Activated CD4-positive, alpha-beta memory T cell treated with anti-CD3 and anti-CD28 coated beads for 36 hours (primary cell): ENCODE measurements around the gene INSC. TPM values are rescaled to one million over a fixed set of nuclear protein-coding genes. Genes with fewer than 3 reads are reported as not detected.

ENCODE experiments used
- CTCF ChIA-PET: fragments of 350-600 bp; sonication (Branson Sonifier 250); formaldehyde crosslinking; loops from one replicate; lab custom pipeline; 2021; ENCODE audit warnings: antibody characterized with exemption, inconsistent platforms; lab: Charles Lee
- POLR2A ChIA-PET: fragments of 350-600 bp; sonication (Branson Sonifier 250); formaldehyde crosslinking; loops from one replicate; lab custom pipeline; 2021; ENCODE audit warnings: antibody characterized with exemption; lab: Charles Lee
- DNase-seq: peaks from one replicate; pipeline ENCODE4 v3.0.0-alpha.2; 2020
- H3K27ac Mint-ChIP-seq: one replicate; pipeline ENCODE4 v1.8.0; 2021; ENCODE audit warnings: mixed read lengths
- H3K27me3 Mint-ChIP-seq: one replicate; pipeline ENCODE4 v1.8.0; 2021; ENCODE audit warnings: mixed read lengths
- H3K36me3 Mint-ChIP-seq: one replicate; pipeline ENCODE4 v1.8.0; 2021; ENCODE audit warnings: mixed read lengths
- H3K4me1 Mint-ChIP-seq: one replicate; pipeline ENCODE4 v1.8.0; 2021; ENCODE audit warnings: low read depth, mixed read lengths
- H3K4me3 Mint-ChIP-seq: one replicate; pipeline ENCODE4 v1.8.0; 2021; ENCODE audit warnings: mild to moderate bottlenecking, mixed read lengths
- H3K9me3 Mint-ChIP-seq: one replicate; pipeline ENCODE4 v1.8.0; 2021; ENCODE audit warnings: mixed read lengths
- intact Hi-C: fragments of 100-400 bp; cut with micrococcal nuclease; formaldehyde crosslinking; loops from one replicate; pipeline ENCODE4 v1.15.1; 2023
- total RNA-seq, 2 experiments: library from RNA; stranded (reverse); gene quantifications; one replicate each; pipeline ENCODE4 v1.2.3, GENCODE V29; 2021

INSC gene
- total RNA-seq, 2 experiments from 2014 or later: 0.34 to 0.36 TPM

- Mint-ChIP-seq H3K36me3 (no peaks in the 10 kb centered on the region), H3K27me3 (no peaks in the 10 kb centered on the region), H3K4me3 (no peak overlapping the region), H3K4me1 (no peaks in the 10 kb centered on the region), H3K9me3 (no peaks in the 10 kb centered on the region), H3K27ac (no peak overlapping the region)
- ChIA-PET POLR2A (no interaction called here), CTCF (no interaction called here)
- intact Hi-C loops: no loop called here
- no peak for DNase-seq
These were observed 80.1 kb downstream of the INSC start for GRCh38 chr11:15194671-15195415.

- no peak overlapping the region for H3K4me3 Mint-ChIP-seq
- DNase-seq: no peak
- ChIA-PET CTCF (interaction anchor here (2.0 kb wide), 1 partner anchor 95 kb away, joined by 11 read pairs; no protein-coding TSS in a partner anchor), POLR2A (no interaction called here)
- no peaks in the 10 kb centered on the region for H3K9me3 Mint-ChIP-seq
- H3K4me1 Mint-ChIP-seq: no peaks in the 10 kb centered on the region
- intact Hi-C loops: no loop called here
- H3K36me3 Mint-ChIP-seq: no peaks in the 10 kb centered on the region
- H3K27ac Mint-ChIP-seq: no peak overlapping the region
- no peaks in the 10 kb centered on the region for H3K27me3 Mint-ChIP-seq
These were observed 80.9 kb downstream of the INSC start for GRCh38 chr11:15195454-15196200.

GRCh38 chr11:15196704-15197103 is 82.0 kb downstream of the INSC start:
- Mint-ChIP-seq H3K9me3 (no peaks in the 10 kb centered on the region), H3K4me3 (no peak overlapping the region), H3K27me3 (no peaks in the 10 kb centered on the region), H3K4me1 (no peaks in the 10 kb centered on the region), H3K36me3 (no peaks in the 10 kb centered on the region), H3K27ac (no peak overlapping the region)
- intact Hi-C loops: no loop called here
- ChIA-PET POLR2A (no interaction called here), CTCF (interaction anchor here (2.0 kb wide), 1 partner anchor 97 kb away, joined by 11 read pairs; no protein-coding TSS in a partner anchor)
- no peak for DNase-seq

- Mint-ChIP-seq H3K9me3 (no peaks in the 10 kb centered on the region), H3K27ac (no peak overlapping the region), H3K27me3 (no peaks in the 10 kb centered on the region), H3K36me3 (no peaks in the 10 kb centered on the region), H3K4me1 (no peaks in the 10 kb centered on the region), H3K4me3 (no peak overlapping the region)
- ChIA-PET CTCF (interaction anchor here (2.0 kb wide), 1 partner anchor 98 kb away, joined by 11 read pairs; no protein-coding TSS in a partner anchor), POLR2A (no interaction called here)
- intact Hi-C loops: no loop called here
- no peak for DNase-seq
These were observed 83.0 kb downstream of the INSC start for GRCh38 chr11:15197696-15198095.

- no peaks in the 10 kb centered on the region for H3K4me1 Mint-ChIP-seq
- H3K27me3 Mint-ChIP-seq: no peaks in the 10 kb centered on the region
- no peak overlapping the region for H3K4me3 Mint-ChIP-seq
- no peaks in the 10 kb centered on the region for H3K9me3 Mint-ChIP-seq
- intact Hi-C loops: no loop called here
- ChIA-PET POLR2A (no interaction called here), CTCF (no interaction called here)
- no peak for DNase-seq
- no peak overlapping the region for H3K27ac Mint-ChIP-seq
- no peaks in the 10 kb centered on the region for H3K36me3 Mint-ChIP-seq
These were observed 83.6 kb downstream of the INSC start for GRCh38 chr11:15198284-15198683.

GRCh38 chr11:15199693-15200092 is 85.0 kb downstream of the INSC start:
- DNase-seq: no peak
- H3K4me3 Mint-ChIP-seq: no peak overlapping the region
- H3K9me3 Mint-ChIP-seq: no peaks in the 10 kb centered on the region
- CTCF ChIA-PET: interaction anchor here (1.2 to 1.7 kb wide), 2 partner anchors 11 to 16 kb away, joined by 3 to 6 read pairs; no protein-coding TSS in a partner anchor
- H3K36me3 Mint-ChIP-seq: no peaks in the 10 kb centered on the region
- intact Hi-C loops: no loop called here
- H3K4me1 Mint-ChIP-seq: no peaks in the 10 kb centered on the region
- H3K27ac Mint-ChIP-seq: no peak overlapping the region
- POLR2A ChIA-PET: no interaction called here
- H3K27me3 Mint-ChIP-seq: no peaks in the 10 kb centered on the region

- intact Hi-C loops: no loop called here
- H3K27ac Mint-ChIP-seq: no peak overlapping the region
- no peaks in the 10 kb centered on the region for H3K36me3 Mint-ChIP-seq
- ChIA-PET CTCF (interaction anchor here (1.7 kb wide), 1 partner anchor 10 kb away, joined by 6 read pairs; no protein-coding TSS in a partner anchor), POLR2A (no interaction called here)
- no peaks in the 10 kb centered on the region for H3K9me3 Mint-ChIP-seq
- no peaks in the 10 kb centered on the region for H3K27me3 Mint-ChIP-seq
- H3K4me3 Mint-ChIP-seq: no peak overlapping the region
- no peak for DNase-seq
- no peaks in the 10 kb centered on the region for H3K4me1 Mint-ChIP-seq
These were observed 86.0 kb downstream of the INSC start for GRCh38 chr11:15200696-15201095.

GRCh38 chr11:15201586-15201985 is 86.9 kb downstream of the INSC start:
- Mint-ChIP-seq H3K4me3 (no peak overlapping the region), H3K27me3 (no peaks in the 10 kb centered on the region), H3K9me3 (no peaks in the 10 kb centered on the region), H3K36me3 (no peaks in the 10 kb centered on the region), H3K27ac (no peak overlapping the region), H3K4me1 (no peaks in the 10 kb centered on the region)
- DNase-seq: no peak
- CTCF ChIA-PET: interaction anchor here (0.7 kb wide), 1 partner anchor 97 kb away, joined by 5 read pairs; no protein-coding TSS in a partner anchor
- intact Hi-C loops: no loop called here
- POLR2A ChIA-PET: no interaction called here

GRCh38 chr11:15202626-15203025 is 87.9 kb downstream of the INSC start:
- H3K4me1 Mint-ChIP-seq: no peaks in the 10 kb centered on the region
- H3K4me3 Mint-ChIP-seq: no peak overlapping the region
- H3K27ac Mint-ChIP-seq: no peak overlapping the region
- no peaks in the 10 kb centered on the region for H3K9me3 Mint-ChIP-seq
- CTCF ChIA-PET: no interaction called here
- intact Hi-C loops: no loop called here
- no peaks in the 10 kb centered on the region for H3K27me3 Mint-ChIP-seq
- H3K36me3 Mint-ChIP-seq: no peaks in the 10 kb centered on the region
- POLR2A ChIA-PET: no interaction called here
- no peak for DNase-seq

GRCh38 chr11:15204711-15205110 is 90.0 kb downstream of the INSC start:
- no peaks in the 10 kb centered on the region for H3K9me3 Mint-ChIP-seq
- H3K27me3 Mint-ChIP-seq: peaks cover 2% of the 10 kb centered on the region
- no peak for DNase-seq
- ChIA-PET CTCF (no interaction called here), POLR2A (no interaction called here)
- no peak overlapping the region for H3K27ac Mint-ChIP-seq
- no peak overlapping the region for H3K4me3 Mint-ChIP-seq
- H3K36me3 Mint-ChIP-seq: no peaks in the 10 kb centered on the region
- H3K4me1 Mint-ChIP-seq: no peaks in the 10 kb centered on the region
- intact Hi-C loops: no loop called here

GRCh38 chr11:15206791-15207190 is 92.1 kb downstream of the INSC start:
- Mint-ChIP-seq H3K4me3 (no peak overlapping the region), H3K4me1 (no peaks in the 10 kb centered on the region), H3K9me3 (no peaks in the 10 kb centered on the region), H3K27ac (no peak overlapping the region), H3K27me3 (peaks cover 2% of the 10 kb centered on the region), H3K36me3 (no peaks in the 10 kb centered on the region)
- intact Hi-C loops: no loop called here
- CTCF ChIA-PET: interaction anchor here (0.7 to 7.3 kb wide), 8 partner anchors 8 to 300 kb away, joined by 3 to 86 read pairs (median 5); no protein-coding TSS in a partner anchor
- POLR2A ChIA-PET: no interaction called here
- DNase-seq: no peak
